Cardiac fibroblast (primary cell): ENCODE measurements around the gene IGSF9B.

Source experiments
- DNase-seq, 2 donors: peaks; one replicate each; pipeline versions ENCODE4 v3.0.0 to v3.0.0-alpha.2; 2010; ENCODE audit warnings: low read depth in 2 of 2
- H3K4me3 ChIP-seq, 2 donors: replicated peaks in 1 of 2; 1 replicate in 1 of 2; 2 replicates in 1 of 2; pipeline ENCODE4 v1.5.1; 2011; ENCODE audit warnings: low read depth in 2 of 2, low read length in 2 of 2, mild to moderate bottlenecking in 2 of 2, moderate library complexity in 1 of 2
- TF ChIP-seq, protein P1 (sequence below): IDR thresholded peaks from one replicate; pipeline ENCODE4 v1.5.1; 2011; ENCODE audit warnings: low read depth, mild to moderate bottlenecking, low read length, inconsistent platforms

The IGSF9B gene

DNA sequence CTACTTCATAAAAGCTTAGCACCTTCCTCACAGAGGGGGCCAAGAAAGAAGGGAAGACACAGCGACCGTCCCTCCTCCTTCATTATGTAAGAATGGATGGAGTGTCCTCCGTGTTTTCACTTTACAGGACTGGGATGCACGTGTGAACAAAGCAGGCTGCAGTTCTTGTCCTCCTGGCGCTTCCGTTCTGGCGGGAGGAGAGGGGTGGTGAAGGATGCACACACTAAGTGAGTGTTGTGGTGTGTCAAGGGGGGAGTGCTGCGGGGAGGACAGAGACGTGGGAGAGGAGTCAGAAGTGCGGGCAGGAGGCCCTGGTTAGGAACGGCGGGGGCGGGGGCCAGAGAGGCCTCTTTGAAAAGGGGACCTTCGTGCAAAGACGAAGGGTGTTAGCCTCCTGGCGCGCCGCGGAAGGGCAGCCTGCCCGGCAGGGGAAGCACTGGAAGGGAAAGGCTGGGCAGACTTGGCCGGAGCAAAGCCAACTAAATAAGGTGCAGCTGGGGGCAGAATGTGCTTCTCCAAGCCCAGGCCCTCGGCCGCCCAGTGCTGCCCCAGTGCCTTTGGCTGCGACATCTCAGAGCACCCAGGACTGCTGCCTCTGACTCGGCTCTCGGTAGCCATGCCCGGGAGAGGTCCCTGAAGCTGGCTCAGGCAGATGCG, 27.0 kb upstream of the IGSF9B start:
- no peak for DNase-seq
- TF ChIP-seq, protein P1, sequence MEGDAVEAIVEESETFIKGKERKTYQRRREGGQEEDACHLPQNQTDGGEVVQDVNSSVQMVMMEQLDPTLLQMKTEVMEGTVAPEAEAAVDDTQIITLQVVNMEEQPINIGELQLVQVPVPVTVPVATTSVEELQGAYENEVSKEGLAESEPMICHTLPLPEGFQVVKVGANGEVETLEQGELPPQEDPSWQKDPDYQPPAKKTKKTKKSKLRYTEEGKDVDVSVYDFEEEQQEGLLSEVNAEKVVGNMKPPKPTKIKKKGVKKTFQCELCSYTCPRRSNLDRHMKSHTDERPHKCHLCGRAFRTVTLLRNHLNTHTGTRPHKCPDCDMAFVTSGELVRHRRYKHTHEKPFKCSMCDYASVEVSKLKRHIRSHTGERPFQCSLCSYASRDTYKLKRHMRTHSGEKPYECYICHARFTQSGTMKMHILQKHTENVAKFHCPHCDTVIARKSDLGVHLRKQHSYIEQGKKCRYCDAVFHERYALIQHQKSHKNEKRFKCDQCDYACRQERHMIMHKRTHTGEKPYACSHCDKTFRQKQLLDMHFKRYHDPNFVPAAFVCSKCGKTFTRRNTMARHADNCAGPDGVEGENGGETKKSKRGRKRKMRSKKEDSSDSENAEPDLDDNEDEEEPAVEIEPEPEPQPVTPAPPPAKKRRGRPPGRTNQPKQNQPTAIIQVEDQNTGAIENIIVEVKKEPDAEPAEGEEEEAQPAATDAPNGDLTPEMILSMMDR = no peak

GRCh38 chr11:133982876-133983275, 26.1 kb upstream of the IGSF9B start:
- TF ChIP-seq, protein P1 = no peak
- H3K4me3 ChIP-seq = no peak overlapping the region
- no peak for DNase-seq

More for the DNA sequence above, 27.0 kb upstream of the IGSF9B start:
- H3K4me3 ChIP-seq = no peak overlapping the region

DNA sequence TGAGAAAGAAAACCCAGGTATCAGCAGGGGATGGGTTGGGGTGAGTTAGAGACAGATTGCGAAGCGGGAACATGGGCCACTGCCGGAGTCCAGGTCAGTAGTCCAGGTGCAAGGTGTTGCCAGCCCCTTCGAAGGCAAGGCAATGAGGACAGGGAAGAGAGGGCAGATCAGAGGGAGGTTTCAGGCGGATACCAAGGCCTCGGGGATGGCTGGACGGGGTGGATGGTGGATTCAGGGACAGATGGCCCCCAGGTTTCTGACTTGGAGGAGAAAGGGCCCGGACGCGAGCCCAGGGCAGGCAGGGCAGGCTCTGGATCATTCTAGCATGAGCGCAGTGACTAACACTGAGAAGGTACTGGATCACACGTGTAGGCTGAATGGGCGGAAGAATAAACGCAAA, 25.4 kb upstream of the IGSF9B start:
- no peak overlapping the region for H3K4me3 ChIP-seq
- no peak for DNase-seq
- TF ChIP-seq, protein P1 = no peak

DNA sequence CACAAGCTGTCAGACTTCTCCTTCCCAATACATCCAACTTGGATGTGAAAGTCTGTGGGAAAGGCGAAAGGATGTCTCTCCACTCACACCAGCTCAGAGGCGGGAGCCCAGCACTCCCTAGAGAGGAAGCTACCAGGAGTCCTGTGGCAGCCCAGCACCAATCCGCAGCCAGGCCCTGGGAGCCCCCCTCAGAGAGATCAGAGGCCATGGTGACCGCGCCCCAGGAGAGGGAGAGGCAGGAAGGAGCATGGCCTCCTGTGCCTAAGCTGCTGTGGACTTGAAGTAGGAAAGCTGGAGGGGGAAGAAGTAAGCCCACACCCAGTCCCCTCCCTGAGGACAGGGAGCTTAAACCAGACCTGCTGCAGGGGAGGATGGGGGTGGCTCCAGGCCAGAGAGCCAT, 24.4 kb upstream of the IGSF9B start:
- no peak overlapping the region for H3K4me3 ChIP-seq
- DNase-seq = no peak
- TF ChIP-seq, protein P1 = no peak

DNA sequence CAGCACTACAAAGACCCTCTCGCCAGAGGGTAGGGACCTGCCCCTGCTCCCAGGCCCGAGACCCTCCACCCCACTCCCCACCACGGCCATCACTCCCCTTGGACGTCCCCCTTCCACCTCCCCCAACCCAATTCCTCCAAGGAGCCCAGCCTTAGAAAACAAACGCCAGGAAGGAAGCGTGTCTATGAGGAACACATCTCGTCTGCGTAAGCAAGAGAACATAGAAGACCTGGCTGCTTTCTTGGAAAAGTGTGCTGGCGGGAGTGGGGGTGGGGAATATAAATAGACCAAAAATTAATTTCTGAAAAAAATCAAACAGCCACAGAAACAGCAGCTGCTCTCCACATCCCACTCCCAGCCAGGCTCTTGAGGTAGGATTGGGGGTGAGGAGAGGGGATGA, 23.9 kb upstream of the IGSF9B start:
- TF ChIP-seq, protein P1 = no peak
- no peak for DNase-seq
- H3K4me3 ChIP-seq = no peak overlapping the region

DNA sequence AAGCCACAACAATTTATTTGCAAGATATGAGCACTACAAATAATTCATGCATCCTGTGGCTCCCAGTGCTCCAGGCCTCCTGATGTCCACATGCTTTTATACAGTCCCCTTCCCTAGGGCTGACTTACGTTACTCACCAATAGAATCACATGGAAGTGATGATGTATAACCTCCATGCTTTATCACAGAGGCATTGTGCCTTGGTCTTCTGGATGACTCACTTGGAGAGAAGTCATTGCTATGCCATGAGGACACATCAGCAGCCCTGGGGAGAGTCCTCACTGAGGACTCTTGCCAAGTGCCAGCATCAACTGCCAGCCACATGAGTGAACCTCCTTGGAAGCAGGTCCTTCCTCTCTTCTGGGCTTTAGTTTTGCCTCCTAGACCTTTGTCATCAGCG, 22.0 kb upstream of the IGSF9B start:
- peak in 1 of 2 donors; percentile 2 for DNase-seq
- TF ChIP-seq, protein P1 = no peak

More for the DNA sequence above, 22.0 kb upstream of the IGSF9B start:
- no peak overlapping the region for H3K4me3 ChIP-seq
